Measurements from ENCODE around the gene LARGE2. TPM values are rescaled to one million over a fixed set of nuclear protein-coding genes. Genes with fewer than 3 reads are reported as not detected.

Gene LARGE2
- total RNA-seq, 2 experiments from 2014 or later: 0.60 to 1.3 TPM

- no peaks in the 10 kb centered on the region for H3K9me2 ChIP-seq (ENCODE audit: insufficient read depth, low read length)
- BruUV-seq (replicated peaks): no TSS peak
- no peak overlapping the region for H3K4me2 ChIP-seq (ENCODE audit: low read length)
- CTCF ChIA-PET (ENCODE audit: unreplicated experiment): no interaction called here
- DNase-seq (ENCODE audit: low spot score): no peak
- no peaks in the 10 kb centered on the region for H3K9me3 ChIP-seq (ENCODE audit: low read length)
- H3K4me3 ChIP-seq (ENCODE audit: low read depth, low read length, poor library complexity, severe bottlenecking): no peak overlapping the region
- POLR2A ChIA-PET: interaction anchor here (0.7 kb wide), 1 partner anchor 22 kb away, joined by 3 read pairs; no protein-coding TSS in a partner anchor
- no peak for TF ChIP-seq CTCF (conservative IDR thresholded peaks at IDR 0.05; ENCODE audit: low read length)
- TF ChIP-seq EZH2phosphoT487 (IDR thresholded peaks at IDR 0.05; ENCODE audit: borderline replicate concordance, low read depth, low read length): no peak
- peaks cover 53% of the 10 kb centered on the region for H3K36me3 ChIP-seq (ENCODE audit: insufficient read depth, low read length)
- H2AFZ ChIP-seq (ENCODE audit: low read length): no peak overlapping the region
- no peak overlapping the region for H3K27ac ChIP-seq (ENCODE audit: low read depth, low read length, poor library complexity, severe bottlenecking)
- peaks cover 27% of the 10 kb centered on the region for H3K4me1 ChIP-seq (ENCODE audit: insufficient read depth, low read length, poor library complexity, severe bottlenecking)
- H3K79me2 ChIP-seq (ENCODE audit: insufficient read depth, low read depth, low read length): peaks cover 16% of the 10 kb centered on the region
- intact Hi-C loops (cut with micrococcal nuclease; ENCODE audit: unreplicated experiment): loop anchor here (5.0 kb wide), 1 partner anchor 202 kb away; no protein-coding TSS in a partner anchor
- no peaks in the 10 kb centered on the region for H4K20me1 ChIP-seq (ENCODE audit: insufficient read depth, low read length)
Measured at GRCh38 chr11:45915446-45915845, 7.0 kb upstream of the LARGE2 start.

- no peaks in the 10 kb centered on the region for H4K20me1 ChIP-seq (ENCODE audit: insufficient read depth, low read length)
- no peak for DNase-seq (ENCODE audit: low spot score)
- intact Hi-C loops (cut with micrococcal nuclease; ENCODE audit: unreplicated experiment): loop anchor here (5.0 kb wide), 1 partner anchor 200 kb away; no protein-coding TSS in a partner anchor
- H3K9me2 ChIP-seq (ENCODE audit: insufficient read depth, low read length): no peaks in the 10 kb centered on the region
- H3K4me1 ChIP-seq (ENCODE audit: insufficient read depth, low read length, poor library complexity, severe bottlenecking): peaks cover 36% of the 10 kb centered on the region
- peak overlapping the region; percentile 93 for H3K4me3 ChIP-seq (ENCODE audit: low read depth, low read length, poor library complexity, severe bottlenecking)
- H3K79me2 ChIP-seq (ENCODE audit: insufficient read depth, low read depth, low read length): peaks cover 16% of the 10 kb centered on the region
- TF ChIP-seq CTCF (conservative IDR thresholded peaks at IDR 0.05; ENCODE audit: low read length) (no peak), EZH2phosphoT487 (IDR thresholded peaks at IDR 0.05; ENCODE audit: borderline replicate concordance, low read depth, low read length) (no peak)
- POLR2A ChIA-PET: interaction anchor here (0.6 to 4.5 kb wide), 6 partner anchors 11 to 173 kb away, joined by 3 to 33 read pairs (median 4); no protein-coding TSS in a partner anchor
- H2AFZ ChIP-seq (ENCODE audit: low read length): 0 out of 2 replicates have a peak overlapping the region, but pooled peaks have one; percentile 20
- H3K4me2 ChIP-seq (ENCODE audit: low read length): peak overlapping the region; percentile 89
- H3K36me3 ChIP-seq (ENCODE audit: insufficient read depth, low read length): peaks cover 35% of the 10 kb centered on the region
- H3K27ac ChIP-seq (ENCODE audit: low read depth, low read length, poor library complexity, severe bottlenecking): peak overlapping the region; percentile 88
- no TSS peak for BruUV-seq (replicated peaks)
- no peaks in the 10 kb centered on the region for H3K9me3 ChIP-seq (ENCODE audit: low read length)
- CTCF ChIA-PET (ENCODE audit: unreplicated experiment): interaction anchor here (1.0 kb wide), 2 partner anchors 18 to 48 kb away, joined by 3 read pairs; no protein-coding TSS in a partner anchor
Measured at GRCh38 chr11:45917286-45917622, 5.2 kb upstream of the LARGE2 start.

GRCh38 chr11:45917623-45918330, 4.7 kb upstream of the LARGE2 start, which contains the start of gene PEX16:
Gene PEX16 (minus strand): TSS chr11:45917877. CDS start chr11:45917811, 66 bp downstream.
- CTCF ChIA-PET (ENCODE audit: unreplicated experiment): interaction anchor here (1.0 to 1.4 kb wide), 3 partner anchors 12 to 47 kb away, joined by 3 to 7 read pairs (median 3); no protein-coding TSS in a partner anchor
- H4K20me1 ChIP-seq (ENCODE audit: insufficient read depth, low read length): no peaks in the 10 kb centered on the region
- H3K9me2 ChIP-seq (ENCODE audit: insufficient read depth, low read length): no peaks in the 10 kb centered on the region
- intact Hi-C loops (cut with micrococcal nuclease; ENCODE audit: unreplicated experiment): loop anchor here (1.0 to 5.0 kb wide), 2 partner anchors 13 to 200 kb away; no protein-coding TSS in a partner anchor
- H3K9me3 ChIP-seq (ENCODE audit: low read length): no peaks in the 10 kb centered on the region
- H3K36me3 ChIP-seq (ENCODE audit: insufficient read depth, low read length): peaks cover 31% of the 10 kb centered on the region
- H3K4me3 ChIP-seq (ENCODE audit: low read depth, low read length, poor library complexity, severe bottlenecking): peak within 1 kb of the TSS; percentile 93
- BruUV-seq (replicated peaks): no TSS peak
- TF ChIP-seq CTCF (conservative IDR thresholded peaks at IDR 0.05; ENCODE audit: low read length) (no peak), EZH2phosphoT487 (IDR thresholded peaks at IDR 0.05; ENCODE audit: borderline replicate concordance, low read depth, low read length) (no peak)
- H3K79me2 ChIP-seq (ENCODE audit: insufficient read depth, low read depth, low read length): peaks cover 16% of the 10 kb centered on the region
- H3K27ac ChIP-seq (ENCODE audit: low read depth, low read length, poor library complexity, severe bottlenecking): peak within 1 kb of the TSS; percentile 88
- peak within 1 kb of the TSS; percentile 55 for H2AFZ ChIP-seq (ENCODE audit: low read length)
- DNase-seq (ENCODE audit: low spot score): peak; percentile 97
- POLR2A ChIA-PET: interaction anchor here (0.6 to 4.5 kb wide), 8 partner anchors 10 to 350 kb away, joined by 3 to 33 read pairs (median 4); no protein-coding TSS in a partner anchor
- H3K4me2 ChIP-seq (ENCODE audit: low read length): peak within 1 kb of the TSS; percentile 89
- H3K4me1 ChIP-seq (ENCODE audit: insufficient read depth, low read length, poor library complexity, severe bottlenecking): peaks cover 41% of the 10 kb centered on the region

All from OCI-LY7 (cell line).